Gastrocnemius medialis (tissue), 4 donors: Measurements from ENCODE around the gene TSR3.
"Not testable (repeated sequence)": the region's sequence is repeated elsewhere in the genome, so short reads cannot be mapped to it uniquely, and the experiment has no call there.

Experiments used
- POLR2A ChIP-seq, 2 donors: fragments of 450-650 bp; IDR thresholded peaks; one replicate each; pipeline ENCODE4 v1.6.1; 2017; ENCODE audit warnings: antibody characterized with exemption in 2 of 2, mild to moderate bottlenecking in 2 of 2, moderate library complexity in 2 of 2
- TF ChIP-seq, protein P1 (sequence below), 5 experiments: fragments of 450-650 bp in 3 of 5; fragments of 200-600 bp in 2 of 5; sonication (generic) in 2 of 5; IDR thresholded peaks in 4 of 5; conservative IDR thresholded peaks in 1 of 5; 1 replicate in 4 of 5; 2 replicates in 1 of 5; pipeline ENCODE4 v1.5.1; 2016 to 2019; ENCODE audit warnings: antibody characterized with exemption in 5 of 5, mild to moderate bottlenecking in 3 of 5, moderate library complexity in 3 of 5

DNA sequence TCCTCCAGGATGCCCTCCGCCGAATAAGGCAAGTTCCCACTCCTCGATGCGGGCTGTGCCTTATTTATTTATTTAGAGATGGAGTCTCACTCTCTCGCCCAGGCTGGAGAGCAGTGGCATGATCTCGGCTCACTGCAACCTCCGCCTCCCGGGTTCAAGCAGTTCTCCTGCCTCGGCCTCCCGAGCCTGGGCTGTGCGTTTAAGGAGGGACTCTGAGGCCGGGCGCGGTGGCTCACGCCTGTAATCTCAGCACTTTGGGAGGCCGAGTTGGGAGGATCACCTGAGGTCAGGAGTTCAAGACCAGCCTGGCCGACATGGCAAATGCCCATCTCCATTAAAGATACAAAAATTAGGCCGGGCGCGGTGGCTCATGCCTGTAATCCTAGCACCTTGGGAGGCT lies 23.5 kb downstream of the TSR3 start:
- not testable (repeated sequence) for TF ChIP-seq POLR2A (IDR thresholded peaks at IDR 0.05)
- TF ChIP-seq, protein P1, sequence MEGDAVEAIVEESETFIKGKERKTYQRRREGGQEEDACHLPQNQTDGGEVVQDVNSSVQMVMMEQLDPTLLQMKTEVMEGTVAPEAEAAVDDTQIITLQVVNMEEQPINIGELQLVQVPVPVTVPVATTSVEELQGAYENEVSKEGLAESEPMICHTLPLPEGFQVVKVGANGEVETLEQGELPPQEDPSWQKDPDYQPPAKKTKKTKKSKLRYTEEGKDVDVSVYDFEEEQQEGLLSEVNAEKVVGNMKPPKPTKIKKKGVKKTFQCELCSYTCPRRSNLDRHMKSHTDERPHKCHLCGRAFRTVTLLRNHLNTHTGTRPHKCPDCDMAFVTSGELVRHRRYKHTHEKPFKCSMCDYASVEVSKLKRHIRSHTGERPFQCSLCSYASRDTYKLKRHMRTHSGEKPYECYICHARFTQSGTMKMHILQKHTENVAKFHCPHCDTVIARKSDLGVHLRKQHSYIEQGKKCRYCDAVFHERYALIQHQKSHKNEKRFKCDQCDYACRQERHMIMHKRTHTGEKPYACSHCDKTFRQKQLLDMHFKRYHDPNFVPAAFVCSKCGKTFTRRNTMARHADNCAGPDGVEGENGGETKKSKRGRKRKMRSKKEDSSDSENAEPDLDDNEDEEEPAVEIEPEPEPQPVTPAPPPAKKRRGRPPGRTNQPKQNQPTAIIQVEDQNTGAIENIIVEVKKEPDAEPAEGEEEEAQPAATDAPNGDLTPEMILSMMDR (IDR thresholded peaks at IDR 0.05 in 4 of 5, conservative IDR thresholded peaks at IDR 0.05 in 1 of 5): not testable (repeated sequence)
